ENCODE measurements around the gene CDS1. TPM values are rescaled to one million over a fixed set of nuclear protein-coding genes. Genes with fewer than 3 reads are reported as not detected.
A peak's percentile ranks its signal among the peaks of the same experiment; 100 is the strongest.
"Not testable (repeated sequence)": the region's sequence is repeated elsewhere in the genome, so short reads cannot be mapped to it uniquely, and the experiment has no call there.

Gene CDS1
- total RNA-seq, 1 donor from 2014 or later, result 0.12 TPM

GRCh38 chr4:84669201-84669600 is 86.3 kb downstream of the CDS1 start:
- DNase-seq (ENCODE audit: extremely low read depth, low read depth, low spot score), result no peak

- DNase-seq (ENCODE audit: extremely low read depth, low read depth, low spot score), result no peak
Observed at GRCh38 chr4:84672177-84672576, 89.2 kb downstream of the CDS1 start.

GRCh38 chr4:84673475-84674240 is 90.7 kb downstream of the CDS1 start:
- peak; percentile 66 for DNase-seq (ENCODE audit: extremely low read depth, low read depth, low spot score)

GRCh38 chr4:84677093-84677492 is 94.2 kb downstream of the CDS1 start:
- no peak for DNase-seq (ENCODE audit: extremely low read depth, low read depth, low spot score)

GRCh38 chr4:84677995-84678394 is 95.1 kb downstream of the CDS1 start:
- DNase-seq (ENCODE audit: extremely low read depth, low read depth, low spot score), result no peak

GRCh38 chr4:84678976-84679744 is 96.2 kb downstream of the CDS1 start:
- DNase-seq (ENCODE audit: extremely low read depth, low read depth, low spot score), result no peak

GRCh38 chr4:84680956-84681355 is 98.0 kb downstream of the CDS1 start:
- DNase-seq (ENCODE audit: extremely low read depth, low read depth, low spot score), result no peak

- peak; percentile 18 for DNase-seq (ENCODE audit: extremely low read depth, low read depth, low spot score)
Observed at GRCh38 chr4:84681486-84682274, 98.8 kb downstream of the CDS1 start.

- not testable (repeated sequence) for DNase-seq (ENCODE audit: extremely low read depth, low read depth, low spot score)
Observed at GRCh38 chr4:84682661-84683060, 99.7 kb downstream of the CDS1 start.

- DNase-seq (ENCODE audit: extremely low read depth, low read depth, low spot score), result no peak
Observed at GRCh38 chr4:84683064-84683850, 100.3 kb downstream of the CDS1 start.

GRCh38 chr4:84684361-84684760 is 101.4 kb downstream of the CDS1 start:
- no peak for DNase-seq (ENCODE audit: extremely low read depth, low read depth, low spot score)

GRCh38 chr4:84685105-84685504 is 102.2 kb downstream of the CDS1 start:
- DNase-seq (ENCODE audit: extremely low read depth, low read depth, low spot score), result no peak

- no peak for DNase-seq (ENCODE audit: extremely low read depth, low read depth, low spot score)
Observed at GRCh38 chr4:84688605-84689004, 105.7 kb downstream of the CDS1 start.

GRCh38 chr4:84689197-84689596 is 106.3 kb downstream of the CDS1 start:
- no peak for DNase-seq (ENCODE audit: extremely low read depth, low read depth, low spot score)

GRCh38 chr4:84690481-84690880 is 107.6 kb downstream of the CDS1 start:
- no peak for DNase-seq (ENCODE audit: extremely low read depth, low read depth, low spot score)

- DNase-seq (ENCODE audit: extremely low read depth, low read depth, low spot score), result peak; percentile 18
Observed at GRCh38 chr4:84691170-84691691, 108.3 kb downstream of the CDS1 start.

GRCh38 chr4:84691800-84692199 is 108.9 kb downstream of the CDS1 start:
- DNase-seq (ENCODE audit: extremely low read depth, low read depth, low spot score), result no peak

- no peak for DNase-seq (ENCODE audit: extremely low read depth, low read depth, low spot score)
Observed at GRCh38 chr4:84697159-84697558, 114.2 kb downstream of the CDS1 start.

GRCh38 chr4:84697615-84698201 is 114.8 kb downstream of the CDS1 start:
- DNase-seq (ENCODE audit: extremely low read depth, low read depth, low spot score), result no peak
